ENCODE measurements around the gene KAT6B. TPM values are rescaled to one million over a fixed set of nuclear protein-coding genes. Genes with fewer than 3 reads are reported as not detected.

The KAT6B gene
- total RNA-seq, 1 experiment from 2014 or later, result 5.2 TPM

- no peak overlapping the region for H3K4me3 ChIP-seq (ENCODE audit: insufficient read depth, low read depth, low read length)
- peaks cover 10% of the 10 kb centered on the region; the same call in 1 of the 2 replicates for H3K27me3 ChIP-seq (ENCODE audit: control insufficient read depth, insufficient read depth, low read length)
- DNase-seq, result no peak
- H3K36me3 ChIP-seq (replicated peaks; ENCODE audit: control insufficient read depth, insufficient read depth, low read length), result no peaks in the 10 kb centered on the region
These were observed 255.0 kb downstream of the KAT6B start for GRCh38 chr10:75081379-75081778.

Data from H7 (cell line).